ENCODE data around the gene ITIH3.

The ITIH3 gene, protein sequence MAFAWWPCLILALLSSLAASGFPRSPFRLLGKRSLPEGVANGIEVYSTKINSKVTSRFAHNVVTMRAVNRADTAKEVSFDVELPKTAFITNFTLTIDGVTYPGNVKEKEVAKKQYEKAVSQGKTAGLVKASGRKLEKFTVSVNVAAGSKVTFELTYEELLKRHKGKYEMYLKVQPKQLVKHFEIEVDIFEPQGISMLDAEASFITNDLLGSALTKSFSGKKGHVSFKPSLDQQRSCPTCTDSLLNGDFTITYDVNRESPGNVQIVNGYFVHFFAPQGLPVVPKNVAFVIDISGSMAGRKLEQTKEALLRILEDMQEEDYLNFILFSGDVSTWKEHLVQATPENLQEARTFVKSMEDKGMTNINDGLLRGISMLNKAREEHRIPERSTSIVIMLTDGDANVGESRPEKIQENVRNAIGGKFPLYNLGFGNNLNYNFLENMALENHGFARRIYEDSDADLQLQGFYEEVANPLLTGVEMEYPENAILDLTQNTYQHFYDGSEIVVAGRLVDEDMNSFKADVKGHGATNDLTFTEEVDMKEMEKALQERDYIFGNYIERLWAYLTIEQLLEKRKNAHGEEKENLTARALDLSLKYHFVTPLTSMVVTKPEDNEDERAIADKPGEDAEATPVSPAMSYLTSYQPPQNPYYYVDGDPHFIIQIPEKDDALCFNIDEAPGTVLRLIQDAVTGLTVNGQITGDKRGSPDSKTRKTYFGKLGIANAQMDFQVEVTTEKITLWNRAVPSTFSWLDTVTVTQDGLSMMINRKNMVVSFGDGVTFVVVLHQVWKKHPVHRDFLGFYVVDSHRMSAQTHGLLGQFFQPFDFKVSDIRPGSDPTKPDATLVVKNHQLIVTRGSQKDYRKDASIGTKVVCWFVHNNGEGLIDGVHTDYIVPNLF

GRCh38 chr3:52794612-52795099 is at the start of gene ITIH3:
TSS of gene ITIH3 (plus strand) at chr3:52794796. CDS start at chr3:52794804, 8 bp downstream.
- TF ChIP-seq GATA3 (IDR thresholded peaks at IDR 0.05; ENCODE audit: low read depth, low read length) (no peak), GATA2 (IDR thresholded peaks at IDR 0.05; ENCODE audit: low read depth, low read length) (no peak)

DNA sequence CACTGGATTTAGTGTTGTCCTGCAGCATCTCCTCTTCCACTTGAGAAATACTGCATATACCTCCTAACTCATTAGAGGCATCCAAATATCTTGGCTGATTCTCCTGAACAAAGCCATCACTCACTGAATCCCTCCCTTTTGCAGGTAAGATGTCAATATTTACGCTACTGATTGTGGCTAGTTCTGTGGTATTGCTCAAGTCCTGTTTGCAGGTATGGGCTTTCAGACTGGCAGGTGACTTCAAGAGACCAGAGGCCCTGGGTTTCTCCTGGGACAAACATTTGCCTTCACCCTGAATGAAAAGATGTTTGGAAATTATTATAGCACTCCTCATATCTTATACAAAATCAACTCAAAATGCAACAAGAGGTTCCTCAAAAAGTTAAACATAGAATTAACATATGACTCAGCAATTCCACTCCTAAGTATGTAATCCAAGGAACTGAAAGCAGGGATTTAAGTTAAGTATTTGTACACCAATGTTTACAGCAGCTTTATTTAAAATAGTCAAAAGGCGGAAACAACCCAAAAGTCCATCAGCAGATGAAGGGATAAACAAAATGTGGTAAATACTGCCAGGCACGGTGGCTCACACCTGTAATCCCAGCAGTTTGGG is 42.4 kb upstream of the ITIH3 start:
- no peak for TF ChIP-seq GATA2 (IDR thresholded peaks at IDR 0.05; ENCODE audit: low read depth, low read length)
- no peak for TF ChIP-seq GATA3 (IDR thresholded peaks at IDR 0.05; ENCODE audit: low read depth, low read length)

GRCh38 chr3:52754373-52754772 is 40.2 kb upstream of the ITIH3 start:
- TF ChIP-seq GATA3 (IDR thresholded peaks at IDR 0.05; ENCODE audit: low read depth, low read length) (no peak), GATA2 (IDR thresholded peaks at IDR 0.05; ENCODE audit: low read depth, low read length) (no peak)

- TF ChIP-seq GATA2 (IDR thresholded peaks at IDR 0.05; ENCODE audit: low read depth, low read length) (no peak), GATA3 (IDR thresholded peaks at IDR 0.05; ENCODE audit: low read depth, low read length) (no peak)
Observed at GRCh38 chr3:52756141-52756540, 38.5 kb upstream of the ITIH3 start.

DNA sequence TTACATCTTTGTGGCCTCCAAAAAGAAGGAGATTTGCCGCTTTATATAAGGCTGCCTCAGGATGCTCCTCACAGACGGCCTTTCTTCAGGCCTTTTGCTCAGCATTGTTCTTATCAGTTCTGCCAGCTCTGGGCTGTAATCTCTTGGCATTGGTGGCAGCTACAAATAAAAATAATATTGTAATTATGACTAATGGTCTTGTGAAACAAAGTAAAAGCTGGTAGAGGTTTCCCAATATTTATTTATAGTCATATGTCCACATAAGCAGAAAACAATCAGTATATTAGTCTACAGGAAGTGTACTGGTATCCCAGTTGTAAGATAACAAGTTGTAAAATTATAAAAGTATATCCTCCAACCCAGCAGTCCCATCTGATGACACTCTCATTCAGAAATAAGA is 31.1 kb upstream of the ITIH3 start:
- TF ChIP-seq GATA3 (IDR thresholded peaks at IDR 0.05; ENCODE audit: low read depth, low read length) (no peak), GATA2 (IDR thresholded peaks at IDR 0.05; ENCODE audit: low read depth, low read length) (no peak)

GRCh38 chr3:52769786-52770455 is 24.7 kb upstream of the ITIH3 start:
- TF ChIP-seq GATA3 (IDR thresholded peaks at IDR 0.05; ENCODE audit: low read depth, low read length) (no peak), GATA2 (IDR thresholded peaks at IDR 0.05; ENCODE audit: low read depth, low read length) (no peak)

GRCh38 chr3:52770496-52771333 is 23.9 kb upstream of the ITIH3 start, which contains the start of gene NEK4:
TSS of gene NEK4 (minus strand) at chr3:52770940. CDS start at chr3:52770746, 194 bp downstream.
- TF ChIP-seq GATA3 (IDR thresholded peaks at IDR 0.05; ENCODE audit: low read depth, low read length) (no peak), GATA2 (IDR thresholded peaks at IDR 0.05; ENCODE audit: low read depth, low read length) (no peak)

GRCh38 chr3:52771334-52771681 is 23.3 kb upstream of the ITIH3 start:
- TF ChIP-seq GATA3 (IDR thresholded peaks at IDR 0.05; ENCODE audit: low read depth, low read length): no peak
- no peak for TF ChIP-seq GATA2 (IDR thresholded peaks at IDR 0.05; ENCODE audit: low read depth, low read length)

- TF ChIP-seq GATA3 (IDR thresholded peaks at IDR 0.05; ENCODE audit: low read depth, low read length) (no peak), GATA2 (IDR thresholded peaks at IDR 0.05; ENCODE audit: low read depth, low read length) (no peak)
Observed at GRCh38 chr3:52771702-52772101, 22.9 kb upstream of the ITIH3 start.

- TF ChIP-seq GATA2 (IDR thresholded peaks at IDR 0.05; ENCODE audit: low read depth, low read length): no peak
- no peak for TF ChIP-seq GATA3 (IDR thresholded peaks at IDR 0.05; ENCODE audit: low read depth, low read length)
Observed at GRCh38 chr3:52773361-52774065, 21.1 kb upstream of the ITIH3 start.

DNA sequence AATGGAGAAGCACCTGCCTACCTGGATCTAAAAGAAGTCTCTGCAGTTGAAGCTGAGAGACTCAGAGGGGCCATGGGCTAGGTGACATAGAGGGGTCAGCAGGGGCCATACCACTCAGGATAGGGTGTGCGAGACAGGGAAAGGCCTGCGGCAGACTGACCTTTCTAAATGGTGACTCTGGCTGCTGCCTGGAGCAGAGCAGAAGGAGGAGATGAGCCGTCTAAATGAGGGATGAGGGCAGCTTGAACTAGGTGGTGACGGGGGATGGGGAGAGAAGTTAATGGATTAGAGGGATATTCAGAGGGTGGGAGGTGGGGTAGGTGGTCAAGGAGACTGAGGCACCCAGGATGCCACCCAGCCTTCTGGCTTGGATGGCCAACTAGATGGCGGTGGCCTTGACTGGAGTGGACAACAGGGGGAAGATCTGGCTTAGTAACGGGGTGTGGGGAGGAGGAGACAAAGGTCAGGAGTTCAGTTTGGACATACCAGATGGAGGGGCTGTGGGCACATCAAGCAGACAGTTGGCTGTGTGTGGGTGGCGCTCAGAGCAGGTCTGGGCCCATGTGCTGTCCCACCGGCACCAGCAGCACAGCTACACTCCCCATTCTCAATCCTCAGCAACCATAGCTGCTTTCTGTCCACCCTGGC is 20.4 kb upstream of the ITIH3 start:
- TF ChIP-seq GATA3 (IDR thresholded peaks at IDR 0.05; ENCODE audit: low read depth, low read length) (no peak), GATA2 (IDR thresholded peaks at IDR 0.05; ENCODE audit: low read depth, low read length) (no peak)

Data from SH-SY5Y (cell line).